K562 (cell line): ENCODE results near the gene UBE2L6. TPM values are rescaled to one million over a fixed set of nuclear protein-coding genes. Genes with fewer than 3 reads are reported as not detected.

Experiments
- DACH1 ChIP-seq: fragments of 450-650 bp; IDR thresholded peaks from 2 replicates; pipeline ENCODE4 v1.6.1; 2018; ENCODE audit not compliant: partially characterized antibody
- E2F8 ChIP-seq: fragments of 450-650 bp; IDR thresholded peaks from 2 replicates; pipeline ENCODE4 v1.7.1; 2018; ENCODE audit warnings: mild to moderate bottlenecking, low read depth; ENCODE audit not compliant: partially characterized antibody
- EZH2 ChIP-seq: IDR thresholded peaks from 2 replicates; pipeline ENCODE4 v1.6.1; 2012; ENCODE audit warnings: low read depth, mild to moderate bottlenecking, inconsistent platforms, low read length, borderline replicate concordance
- GABPA ChIP-seq: fragments of 200-800 bp; sonication (Bioruptor generic); conservative IDR thresholded peaks from 2 replicates; pipeline ENCODE4 v1.6.1; 2016; ENCODE audit warnings: low read depth, missing genetic modification characterization, missing compliant biosample characterization
- HMG20A ChIP-seq: fragments of 450-650 bp; formaldehyde crosslinking; conservative IDR thresholded peaks from 2 replicates; pipeline ENCODE4 v1.4.0; 2020; ENCODE audit warnings: mild to moderate bottlenecking, mixed read lengths
- HNRNPH1 ChIP-seq: fragments of 200-400 bp; formaldehyde crosslinking; optimal IDR thresholded peaks from 2 replicates; pipeline ENCODE3; 2017; ENCODE audit warnings: low read depth, mild to moderate bottlenecking, low read length, moderate library complexity
- NBN ChIP-seq: fragments of 450-650 bp; IDR thresholded peaks from 2 replicates; pipeline ENCODE4 v1.6.1; 2016; ENCODE audit warnings: low read depth, mild to moderate bottlenecking
- SMARCA4 ChIP-seq: fragments of 450-650 bp; IDR thresholded peaks from 2 replicates; pipeline ENCODE4 v1.6.1; 2016
- TCFL5 ChIP-seq: fragments of 250-450 bp; sonication (Bioruptor Pico); conservative IDR thresholded peaks from 2 replicates; pipeline ENCODE4 v1.6.1; 2021; ENCODE audit warnings: mild to moderate bottlenecking, moderate library complexity, matching md5 sums
- TSHZ1 ChIP-seq: fragments of 250-450 bp; sonication (Bioruptor Pico); IDR thresholded peaks from 2 replicates; pipeline ENCODE4 v1.4.0; 2020; ENCODE audit warnings: mild to moderate bottlenecking, moderate library complexity
- ZMIZ1 ChIP-seq, 2 experiments: fragments of 150-350 bp in 1 of 2; IDR thresholded peaks; 2 replicates each; pipeline ENCODE4 v1.6.1; 2012 to 2016; ENCODE audit warnings: low read depth in 2 of 2, low read length in 2 of 2, mild to moderate bottlenecking in 1 of 2, moderate library complexity in 1 of 2
- ZNF511 ChIP-seq: sonication (generic); formaldehyde crosslinking; IDR thresholded peaks from 2 replicates; pipeline ENCODE4 v1.8.0; 2022; ENCODE audit warnings: mild to moderate bottlenecking, missing genetic modification reagents
- ZNF639 ChIP-seq, 2 experiments: fragments of 200-800 bp in 1 of 2; sonication (Bioruptor generic) in 1 of 2; sonication (generic) in 1 of 2; formaldehyde crosslinking in 1 of 2; IDR thresholded peaks in 1 of 2; conservative IDR thresholded peaks in 1 of 2; 2 replicates each; pipeline versions ENCODE4 v1.5.0 to v1.6.1; 2016 to 2020; ENCODE audit warnings: missing compliant biosample characterization in 1 of 2, missing genetic modification characterization in 1 of 2, missing genetic modification reagents in 1 of 2
- polyA plus RNA-seq, 8 experiments: library from polyadenylated mRNA; depleted of rRNA in 4 of 8; stranded (reverse) in 5 of 8; unstranded in 3 of 8; fragments of >200 nt; fragmentation: Nextera tagmentation in 2 of 8; fragmentation: Illumina TruSeq in 1 of 8; extraction: Ambion mirVana in 2 of 8; extraction: Trizol in 1 of 8; gene quantifications; 2 replicates each; pipeline versions ENCODE4 v1.2.1 to v1.2.3, GENCODE V29; 2011 to 2014; ENCODE audit warnings: inconsistent platforms in 1 of 8, missing spikeins in 1 of 8
- total RNA-seq, 7 experiments: library from RNA; depleted of rRNA in 6 of 7; stranded (reverse); fragments of >200 nt in 6 of 7; fragmentation: Illumina TruSeq in 2 of 7; extraction: Trizol in 2 of 7; gene quantifications; 2 replicates each; pipeline versions ENCODE4 v1.2.1 to v1.2.3, GENCODE V29; 2011 to 2021; ENCODE audit warnings: low replicate concordance in 1 of 7

The UBE2L6 gene
- total and polyA plus RNA-seq, 9 of the 15 experiments (the other 6 are each of a cell fraction or from before 2014, with no cell fraction given), result 5.9 to 24.9 (median 9.7) TPM

- no peak for TF ChIP-seq E2F8
- no peak for TF ChIP-seq HMG20A (CRISPR knock-in tag)
- no peak for TF ChIP-seq NBN
- no peak for TF ChIP-seq TSHZ1 (CRISPR knock-in tag)
- no peak for TF ChIP-seq TCFL5 (CRISPR knock-in tag)
- TF ChIP-seq EZH2, result no peak
- peak; percentile 29; the same call in 1 of the 2 replicates for TF ChIP-seq GABPA
- no peak for TF ChIP-seq ZNF639 (CRISPR knock-in tag; conservative IDR thresholded peaks at IDR 0.05 in 1 of 2, IDR thresholded peaks at IDR 0.05 in 1 of 2)
- TF ChIP-seq DACH1, result peak; percentile 87
- no peak for TF ChIP-seq ZNF511
- TF ChIP-seq ZMIZ1 (IDR thresholded peaks at IDR 0.05; ENCODE audit: low read depth in 2 of 2, low read length in 2 of 2), result no peak
- no peak for TF ChIP-seq SMARCA4
- no peak for TF ChIP-seq HNRNPH1
Measured at GRCh38 chr11:57604296-57605027, 37.0 kb upstream of the UBE2L6 start (continued).
